ENCODE data around the gene DSG3. TPM values are rescaled to one million over a fixed set of nuclear protein-coding genes. Genes with fewer than 3 reads are reported as not detected.

DSG3 gene
- total RNA-seq: 0.12 TPM
- long read RNA-seq: 0 reads

- ATAC-seq (no peak), DNase-seq (no peak)
- Histone ChIP-seq H3K4me3 (no peak within 1 kb of the TSS), H3K27me3 (no peaks in the 10 kb centered on the region), H3K36me3 (no peaks in the 10 kb centered on the region), H3K27ac (no peak within 1 kb of the TSS), H3K9me3 (no peaks in the 10 kb centered on the region), H3K4me1 (no peaks in the 10 kb centered on the region)
- intact Hi-C loops (cut with DNase I): no loop called here
- no peak for TF ChIP-seq CTCF (IDR thresholded peaks at IDR 0.05)
Measured at GRCh38 chr18:31447530-31448191, at the start of gene DSG3. TSS of gene DSG3 (plus strand) at chr18:31447741. CDS start at chr18:31447878, 137 bp downstream.

GRCh38 chr18:31398191-31398590 is 49.4 kb upstream of the DSG3 start:
- no peak for TF ChIP-seq CTCF (IDR thresholded peaks at IDR 0.05)
- ATAC-seq: no peak
- H3K27ac ChIP-seq: no peak overlapping the region
- H3K36me3 ChIP-seq: no peaks in the 10 kb centered on the region
- peaks cover 7% of the 10 kb centered on the region for H3K4me1 ChIP-seq
- H3K9me3 ChIP-seq: no peaks in the 10 kb centered on the region
- intact Hi-C loops (cut with DNase I): no loop called here
- H3K4me3 ChIP-seq: no peak overlapping the region
- no peak for DNase-seq
- no peaks in the 10 kb centered on the region for H3K27me3 ChIP-seq

DNA sequence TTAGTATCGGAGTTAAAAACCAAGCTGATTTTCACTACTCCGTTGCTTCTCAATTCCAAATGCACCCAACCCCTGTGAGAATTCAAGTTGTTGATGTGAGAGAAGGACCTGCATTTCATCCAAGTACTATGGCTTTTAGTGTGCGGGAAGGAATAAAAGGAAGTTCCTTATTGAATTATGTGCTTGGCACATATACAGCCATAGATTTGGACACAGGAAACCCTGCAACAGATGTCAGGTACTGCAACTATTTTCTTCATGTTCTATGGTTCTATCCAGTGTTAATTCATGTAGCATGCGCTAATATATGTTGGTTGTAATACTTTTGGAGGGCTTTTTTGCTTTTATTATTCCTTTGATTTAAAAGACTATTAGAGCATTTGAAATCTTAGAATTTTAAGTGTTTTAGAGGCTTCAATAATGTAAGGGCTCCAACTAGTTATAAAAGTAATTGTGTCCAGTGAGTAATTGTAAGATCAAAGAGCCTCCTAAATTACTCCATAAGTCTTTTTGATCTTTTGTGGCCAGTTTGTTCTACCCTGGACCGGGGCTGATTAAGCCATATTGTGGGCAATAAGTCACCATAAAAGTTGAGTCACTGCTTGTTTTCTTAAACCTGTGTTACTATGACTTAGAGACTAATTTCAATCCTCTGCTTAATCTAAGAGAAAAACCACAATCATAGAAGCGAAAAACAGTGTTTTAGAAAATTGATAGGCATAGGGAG is 48.1 kb upstream of the DSG3 start:
- Histone ChIP-seq H3K36me3 (no peaks in the 10 kb centered on the region), H3K4me1 (peaks cover 7% of the 10 kb centered on the region), H3K27ac (no peak overlapping the region), H3K27me3 (no peaks in the 10 kb centered on the region), H3K4me3 (no peak overlapping the region), H3K9me3 (no peaks in the 10 kb centered on the region)
- intact Hi-C loops (cut with DNase I): no loop called here
- TF ChIP-seq CTCF (IDR thresholded peaks at IDR 0.05): no peak
- DNase-seq (no peak), ATAC-seq (no peak)

DNA sequence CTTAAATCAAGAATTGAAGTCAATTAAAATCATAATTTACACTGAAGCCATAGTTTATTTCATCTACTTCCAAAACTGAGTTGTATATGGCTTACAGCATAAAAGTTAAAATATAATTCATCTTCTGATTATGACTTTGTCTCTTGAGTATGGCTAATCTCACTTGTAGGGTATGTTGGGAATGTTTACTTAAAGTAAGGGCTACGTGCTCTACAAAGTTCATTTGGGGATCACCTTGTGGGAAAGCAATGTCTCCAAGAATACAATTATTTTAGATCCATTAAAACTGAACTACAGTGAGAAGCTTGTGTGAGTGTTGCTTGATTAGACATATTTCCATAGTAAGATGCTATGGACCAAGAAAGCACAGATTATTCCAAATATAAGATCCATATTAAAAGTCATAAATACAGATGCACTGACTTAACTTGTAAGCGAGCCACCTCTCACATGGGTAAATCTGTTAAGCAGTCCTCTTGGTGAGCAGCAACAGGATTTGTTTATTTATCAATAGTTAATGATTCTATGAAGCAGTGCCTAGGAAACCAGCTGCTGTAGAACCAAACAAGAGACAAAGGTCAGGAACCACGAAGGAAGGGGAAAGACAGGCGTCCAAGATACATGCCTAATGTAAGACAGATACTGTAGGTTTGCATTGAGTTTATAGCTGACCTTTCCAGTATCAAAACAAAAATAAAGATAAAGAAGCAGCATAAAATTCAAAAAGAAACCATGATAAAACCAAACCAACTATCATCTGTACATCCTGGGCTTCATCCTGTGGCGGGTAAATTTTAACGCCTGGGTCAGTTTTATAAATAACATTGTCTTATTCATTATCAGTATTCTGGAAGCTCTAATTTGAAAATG is 46.1 kb upstream of the DSG3 start:
- H3K27me3 ChIP-seq: no peaks in the 10 kb centered on the region
- H3K9me3 ChIP-seq: no peaks in the 10 kb centered on the region
- no peak for ATAC-seq
- intact Hi-C loops (cut with DNase I): no loop called here
- TF ChIP-seq CTCF (IDR thresholded peaks at IDR 0.05): no peak
- peaks cover 7% of the 10 kb centered on the region for H3K4me1 ChIP-seq
- DNase-seq: no peak
- H3K36me3 ChIP-seq: no peaks in the 10 kb centered on the region
- H3K27ac ChIP-seq: no peak overlapping the region
- H3K4me3 ChIP-seq: no peak overlapping the region

GRCh38 chr18:31402026-31402373 is 45.5 kb upstream of the DSG3 start:
- Histone ChIP-seq H3K4me3 (no peak overlapping the region), H3K27me3 (no peaks in the 10 kb centered on the region), H3K9me3 (no peaks in the 10 kb centered on the region), H3K36me3 (no peaks in the 10 kb centered on the region), H3K27ac (no peak overlapping the region), H3K4me1 (peaks cover 4% of the 10 kb centered on the region)
- ATAC-seq: no peak
- no peak for TF ChIP-seq CTCF (IDR thresholded peaks at IDR 0.05)
- no peak for DNase-seq
- intact Hi-C loops (cut with DNase I): no loop called here
